NT2/D1 (cell line): Measurements from ENCODE around the gene FDPS.

Experiments used
- SUZ12 ChIP-seq: IDR thresholded peaks from 2 replicates; pipeline ENCODE4 v1.6.1; 2011; ENCODE audit not compliant: insufficient read length, insufficient read depth; ENCODE audit errors: extremely low read depth
- YY1 ChIP-seq: IDR thresholded peaks from 2 replicates; pipeline ENCODE4 v1.6.1; 2011; ENCODE audit not compliant: insufficient read length, insufficient read depth

DNA sequence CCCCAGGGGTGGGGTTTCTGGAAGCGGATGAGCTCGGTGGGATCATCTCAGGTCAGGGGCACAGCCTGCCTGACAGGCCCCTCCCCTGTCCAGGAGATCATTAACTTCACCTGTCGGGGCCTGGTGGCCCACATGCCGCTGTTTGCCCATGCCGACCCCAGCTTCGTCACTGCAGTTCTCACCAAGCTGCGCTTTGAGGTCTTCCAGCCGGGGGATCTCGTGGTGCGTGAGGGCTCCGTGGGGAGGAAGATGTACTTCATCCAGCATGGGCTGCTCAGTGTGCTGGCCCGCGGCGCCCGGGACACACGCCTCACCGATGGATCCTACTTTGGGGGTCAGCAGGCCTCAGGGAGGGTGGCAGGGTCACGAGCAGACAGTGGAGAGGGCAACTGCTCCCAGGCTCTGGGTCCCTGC lies 23.0 kb upstream of the FDPS start:
- TF ChIP-seq YY1 (no peak), SUZ12 (no peak)
